GM23338 (cell line): ENCODE data around the gene TBKBP1. TPM values are rescaled to one million over a fixed set of nuclear protein-coding genes. Genes with fewer than 3 reads are reported as not detected.

Experiments
- ATAC-seq: fragments of 200-7000 bp; cut with Tn5 transposase; 3 replicates; pipeline ENCODE4 v1.9.1; 2020
- DNase-seq: peaks from one replicate; pipeline ENCODE4 v3.0.0-alpha.2; 2015; ENCODE audit warnings: low spot score
- H2AFZ ChIP-seq: fragments of 200-600 bp; sonication (generic); 2 replicates; pipeline ENCODE4 v1.8.0; 2016; ENCODE audit warnings: antibody characterized with exemption, mild to moderate bottlenecking, moderate library complexity
- H3F3A ChIP-seq: fragments of 200-600 bp; sonication (generic); replicated peaks from 2 replicates; pipeline ENCODE4 v1.8.0; 2017; ENCODE audit warnings: antibody characterized with exemption, mixed run types, low read depth
- H3K27ac ChIP-seq: fragments of 200-600 bp; sonication (generic); 2 replicates; pipeline ENCODE4 v1.6.1; 2016; ENCODE audit warnings: low read depth
- H3K27me3 ChIP-seq: fragments of 200-600 bp; sonication (generic); 2 replicates; pipeline ENCODE4 v1.8.0; 2016; ENCODE audit warnings: mild to moderate bottlenecking, mixed run types, moderate library complexity; ENCODE audit not compliant: insufficient read depth
- H3K36me3 ChIP-seq: fragments of 200-600 bp; sonication (generic); 2 replicates; pipeline ENCODE4 v1.8.0; 2016; ENCODE audit warnings: mild to moderate bottlenecking; ENCODE audit not compliant: insufficient read depth
- H3K4me1 ChIP-seq: fragments of 200-600 bp; sonication (generic); 2 replicates; pipeline ENCODE4 v1.8.0; 2016; ENCODE audit warnings: mild to moderate bottlenecking, moderate library complexity; ENCODE audit not compliant: insufficient read depth
- H3K4me2 ChIP-seq: fragments of 200-600 bp; sonication (generic); 2 replicates; pipeline ENCODE4 v1.7.1; 2017; ENCODE audit warnings: mixed run types
- H3K4me3 ChIP-seq: fragments of 200-600 bp; sonication (generic); 2 replicates; pipeline ENCODE4 v1.6.1; 2016; ENCODE audit warnings: mixed run types
- H3K79me2 ChIP-seq: fragments of 200-600 bp; sonication (generic); replicated peaks from 2 replicates; pipeline ENCODE4 v1.8.0; 2017; ENCODE audit warnings: mild to moderate bottlenecking; ENCODE audit not compliant: insufficient read depth
- H3K9me2 ChIP-seq: fragments of 200-600 bp; sonication (generic); 2 replicates; pipeline ENCODE4 v1.8.0; 2017; ENCODE audit not compliant: insufficient read depth
- H4K20me1 ChIP-seq: fragments of 200-600 bp; sonication (generic); replicated peaks from 2 replicates; pipeline ENCODE4 v1.8.0; 2017; ENCODE audit warnings: mild to moderate bottlenecking; ENCODE audit not compliant: insufficient read depth
- H3K27ac Mint-ChIP-seq: 2 replicates; pipeline ENCODE4 v1.8.0; 2020; ENCODE audit warnings: inconsistent platforms, mild to moderate bottlenecking, moderate library complexity, mixed read lengths
- H3K27me3 Mint-ChIP-seq: 3 replicates; pipeline ENCODE4 v1.8.0; 2022; ENCODE audit warnings: low read depth, mild to moderate bottlenecking, moderate library complexity, mixed read lengths, inconsistent platforms; ENCODE audit not compliant: insufficient read depth, poor library complexity
- H3K36me3 Mint-ChIP-seq: 3 replicates; pipeline ENCODE4 v1.8.0; 2021; ENCODE audit warnings: low read depth, mild to moderate bottlenecking, inconsistent platforms, moderate library complexity, mixed read lengths
- H3K4me1 Mint-ChIP-seq: 3 replicates; pipeline ENCODE4 v1.8.0; 2020; ENCODE audit warnings: mild to moderate bottlenecking, inconsistent platforms, mixed read lengths
- H3K4me3 Mint-ChIP-seq: 3 replicates; pipeline ENCODE4 v1.8.0; 2021; ENCODE audit warnings: moderate library complexity, mild to moderate bottlenecking, inconsistent platforms, mixed read lengths
- H3K9me3 Mint-ChIP-seq: 3 replicates; pipeline ENCODE4 v1.8.0; 2020; ENCODE audit warnings: moderate library complexity, mild to moderate bottlenecking, inconsistent platforms, mixed read lengths
- CREB1 ChIP-seq: fragments of 250-450 bp; sonication (Bioruptor Pico); IDR thresholded peaks from 2 replicates; pipeline ENCODE4 v1.5.0; 2020; ENCODE audit warnings: low read depth, mild to moderate bottlenecking, moderate library complexity
- CTCF ChIP-seq, 2 experiments: fragments of 200-600 bp in 1 of 2; sonication (generic) in 1 of 2; conservative IDR thresholded peaks; 2 replicates each; pipeline versions ENCODE4 v1.5.1 to v1.6.1; 2016 to 2017; ENCODE audit warnings: antibody characterized with exemption in 2 of 2, low read depth in 2 of 2, mild to moderate bottlenecking in 2 of 2, moderate library complexity in 1 of 2
- ETS1 ChIP-seq: IDR thresholded peaks from 2 replicates; pipeline ENCODE4 v1.6.1; 2016; ENCODE audit warnings: antibody characterized with exemption
- EZH2 ChIP-seq: fragments of 200-600 bp; sonication (generic); IDR thresholded peaks from one replicate; pipeline ENCODE4 v1.8.0; 2017; ENCODE audit warnings: antibody characterized with exemption, mild to moderate bottlenecking, low read depth; ENCODE audit not compliant: unreplicated experiment
- EZH2phosphoT487 ChIP-seq: fragments of 200-600 bp; sonication (generic); IDR thresholded peaks from one replicate; pipeline ENCODE4 v1.8.1; 2018; ENCODE audit warnings: antibody characterized with exemption; ENCODE audit not compliant: unreplicated experiment
- JUNB ChIP-seq: IDR thresholded peaks from one replicate; pipeline ENCODE4 v1.6.1; 2016; ENCODE audit warnings: antibody characterized with exemption; ENCODE audit not compliant: unreplicated experiment
- NANOG ChIP-seq: IDR thresholded peaks from 2 replicates; pipeline ENCODE4 v1.6.1; 2016; ENCODE audit warnings: antibody characterized with exemption, borderline replicate concordance
- POLR2AphosphoS5 ChIP-seq: IDR thresholded peaks from 2 replicates; pipeline ENCODE4 v1.6.1; 2016; ENCODE audit warnings: antibody characterized with exemption, low read depth
- STAT1 ChIP-seq: IDR thresholded peaks from one replicate; pipeline ENCODE4 v1.6.1; 2016; ENCODE audit warnings: antibody characterized with exemption; ENCODE audit not compliant: unreplicated experiment
- ZNF114 ChIP-seq: fragments of 250-450 bp; sonication (Bioruptor Pico); IDR thresholded peaks from 2 replicates; pipeline ENCODE4 v1.5.0; 2020; ENCODE audit warnings: mild to moderate bottlenecking, moderate library complexity
- ZNF331 ChIP-seq: fragments of 250-450 bp; sonication (Bioruptor Pico); IDR thresholded peaks from 2 replicates; pipeline ENCODE4 v1.5.0; 2020; ENCODE audit warnings: low read depth, mild to moderate bottlenecking, moderate library complexity
- ZNF462 ChIP-seq: fragments of 250-450 bp; sonication (Bioruptor Pico); IDR thresholded peaks from 2 replicates; pipeline ENCODE4 v1.5.0; 2020; ENCODE audit warnings: mild to moderate bottlenecking, moderate library complexity
- polyA plus RNA-seq: library from polyadenylated mRNA; unstranded; fragments of >200 nt; fragmentation: Nextera tagmentation; extraction: Ambion mirVana; gene quantifications from 2 replicates; pipeline ENCODE4 v1.2.1, GENCODE V29; 2016
- total RNA-seq: library from RNA; depleted of rRNA; stranded (reverse); fragments of >200 nt; shearing (Covaris generic); gene quantifications from 2 replicates; pipeline ENCODE4 v1.2.3, GENCODE V29; 2014

TBKBP1 gene
- total and polyA plus RNA-seq, 2 experiments from 2014 or later, result 2.5 to 12.1 TPM

- Histone ChIP-seq H2AFZ (no peak overlapping the region), H4K20me1 (peaks cover 72% of the 10 kb centered on the region), H3K79me2 (peaks cover 62% of the 10 kb centered on the region), H3F3A (peaks cover 75% of the 10 kb centered on the region), H3K36me3 (peaks cover 84% of the 10 kb centered on the region), H3K27ac (no peak overlapping the region), H3K4me1 (peaks cover 7% of the 10 kb centered on the region), H3K4me3 (no peak overlapping the region), H3K9me2 (no peaks in the 10 kb centered on the region), H3K27me3 (no peaks in the 10 kb centered on the region), H3K4me2 (no peak overlapping the region)
- Mint-ChIP-seq H3K4me3 (no peak overlapping the region), H3K9me3 (no peaks in the 10 kb centered on the region), H3K27ac (no peak overlapping the region), H3K27me3 (no peaks in the 10 kb centered on the region), H3K36me3 (peaks cover 95% of the 10 kb centered on the region), H3K4me1 (peaks cover 9% of the 10 kb centered on the region)
- no peak for ATAC-seq
- DNase-seq, result no peak
- no peak for TF ChIP-seq NANOG
Observed at GRCh38 chr17:47660064-47660492, 33.9 kb upstream of the TBKBP1 start.

GRCh38 chr17:47663912-47664623 lies 29.9 kb upstream of the TBKBP1 start:
- Mint-ChIP-seq H3K4me1 (peaks cover 17% of the 10 kb centered on the region), H3K27ac (peak overlapping the region; percentile 46; the same call in 1 of the 2 replicates), H3K4me3 (peak overlapping the region; percentile 50; the same call in 2 of the 3 replicates), H3K36me3 (peaks cover 94% of the 10 kb centered on the region), H3K27me3 (peaks cover 3% of the 10 kb centered on the region), H3K9me3 (no peaks in the 10 kb centered on the region)
- no peak overlapping the region for H2AFZ ChIP-seq
- ATAC-seq (peak; percentile 84), DNase-seq (peak; percentile 85)
- no peaks in the 10 kb centered on the region for H3K9me2 ChIP-seq
- H3K27ac ChIP-seq, result peak overlapping the region; percentile 76
- H3K4me1 ChIP-seq, result peaks cover 13% of the 10 kb centered on the region
- peaks cover 63% of the 10 kb centered on the region for H3F3A ChIP-seq
- no peak overlapping the region for H3K4me3 ChIP-seq
- H3K27me3 ChIP-seq, result no peaks in the 10 kb centered on the region
- H4K20me1 ChIP-seq, result peaks cover 53% of the 10 kb centered on the region
- H3K36me3 ChIP-seq, result peaks cover 78% of the 10 kb centered on the region
- peaks cover 51% of the 10 kb centered on the region for H3K79me2 ChIP-seq
- H3K4me2 ChIP-seq, result peak overlapping the region; percentile 35; the same call in 1 of the 2 replicates
- TF ChIP-seq JUNB, result no peak
- no peak for TF ChIP-seq CREB1 (CRISPR knock-in tag)
- TF ChIP-seq ZNF331 (CRISPR knock-in tag), result no peak
- no peak for TF ChIP-seq ZNF462 (CRISPR knock-in tag)
- no peak for TF ChIP-seq NANOG
- TF ChIP-seq EZH2phosphoT487, result no peak
- TF ChIP-seq EZH2, result no peak
- no peak for TF ChIP-seq ETS1
- no peak for TF ChIP-seq STAT1
- TF ChIP-seq ZNF114, result no peak
- TF ChIP-seq POLR2AphosphoS5, result peak; percentile 27; the same call in 1 of the 2 replicates
- peak; percentile 86 for TF ChIP-seq CTCF (conservative IDR thresholded peaks at IDR 0.05; ENCODE audit: low read depth in 2 of 2)
